ENCODE results near the gene ADAP1.

DNA sequence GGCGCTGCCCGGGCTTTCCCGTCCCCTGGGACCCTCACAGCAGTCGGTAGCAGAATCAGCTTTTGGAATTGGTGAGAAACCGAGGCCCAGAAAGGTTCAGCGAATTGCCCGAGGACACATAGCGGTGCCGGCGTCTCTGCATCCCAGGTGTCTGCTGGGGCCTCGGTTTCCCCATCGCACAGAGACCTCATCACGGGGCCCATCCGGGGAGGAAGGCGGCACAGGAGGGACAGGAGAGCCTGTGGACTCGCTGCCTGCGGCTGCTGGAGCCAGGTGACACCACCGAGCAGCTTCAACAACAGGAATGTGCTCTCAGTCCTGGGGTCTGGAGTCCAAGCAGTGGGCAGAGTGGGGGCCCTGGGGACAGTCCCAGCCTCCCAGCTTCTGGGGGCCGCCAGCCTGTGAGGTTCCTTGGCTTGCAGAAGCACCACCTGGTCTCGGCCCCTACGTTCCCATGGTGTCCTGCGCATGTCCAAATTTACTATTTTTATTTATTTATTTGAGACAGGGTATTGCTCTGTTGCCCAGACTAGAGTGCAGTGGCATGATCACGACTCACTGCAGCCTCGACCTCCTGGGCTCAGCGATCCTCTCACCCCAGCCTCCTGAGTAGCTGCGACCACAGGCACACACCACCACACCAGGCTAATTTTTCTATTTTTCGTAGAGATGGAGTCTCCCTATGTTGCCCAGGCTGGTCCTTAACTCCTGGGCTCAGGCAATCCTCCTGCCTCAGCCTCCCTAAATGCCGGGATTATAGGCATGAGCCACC, 21.4 kb upstream of the ADAP1 start:
- TF ChIP-seq, protein P1, sequence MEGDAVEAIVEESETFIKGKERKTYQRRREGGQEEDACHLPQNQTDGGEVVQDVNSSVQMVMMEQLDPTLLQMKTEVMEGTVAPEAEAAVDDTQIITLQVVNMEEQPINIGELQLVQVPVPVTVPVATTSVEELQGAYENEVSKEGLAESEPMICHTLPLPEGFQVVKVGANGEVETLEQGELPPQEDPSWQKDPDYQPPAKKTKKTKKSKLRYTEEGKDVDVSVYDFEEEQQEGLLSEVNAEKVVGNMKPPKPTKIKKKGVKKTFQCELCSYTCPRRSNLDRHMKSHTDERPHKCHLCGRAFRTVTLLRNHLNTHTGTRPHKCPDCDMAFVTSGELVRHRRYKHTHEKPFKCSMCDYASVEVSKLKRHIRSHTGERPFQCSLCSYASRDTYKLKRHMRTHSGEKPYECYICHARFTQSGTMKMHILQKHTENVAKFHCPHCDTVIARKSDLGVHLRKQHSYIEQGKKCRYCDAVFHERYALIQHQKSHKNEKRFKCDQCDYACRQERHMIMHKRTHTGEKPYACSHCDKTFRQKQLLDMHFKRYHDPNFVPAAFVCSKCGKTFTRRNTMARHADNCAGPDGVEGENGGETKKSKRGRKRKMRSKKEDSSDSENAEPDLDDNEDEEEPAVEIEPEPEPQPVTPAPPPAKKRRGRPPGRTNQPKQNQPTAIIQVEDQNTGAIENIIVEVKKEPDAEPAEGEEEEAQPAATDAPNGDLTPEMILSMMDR (optimal IDR thresholded peaks at IDR 0.05 in 1 of 3, IDR thresholded peaks at IDR 0.05 in 1 of 3, conservative IDR thresholded peaks at IDR 0.05 in 1 of 3; ENCODE audit: extremely low read depth in 1 of 3, insufficient read depth in 2 of 3, low read length in 3 of 3), result no peak
- no peak for TF ChIP-seq EZH2 (IDR thresholded peaks at IDR 0.05; ENCODE audit: low read length)

Measured in keratinocyte (primary cell).